IMR-90 (cell line): ENCODE data around the gene SCN8A. TPM values are rescaled to one million over a fixed set of nuclear protein-coding genes. Genes with fewer than 3 reads are reported as not detected.
A peak's percentile ranks its signal among the peaks of the same experiment; 100 is the strongest.

Source experiments
- ATAC-seq: fragments of 200-7000 bp; cut with Tn5 transposase; 2 replicates; pipeline ENCODE4 v1.9.1; 2020; ENCODE audit warnings: low read depth, mild to moderate bottlenecking, moderate library complexity
- BruUV-seq: library from RNA; stranded (reverse); fragments of 400-500 nt; replicated peaks from 2 replicates; lab custom pipeline; 2021; lab: Mats Ljungman, UMichigan
- CTCF ChIA-PET: fragments of 300-600 bp; formaldehyde crosslinking; extraction: SDS; loops from one replicate; lab custom pipeline; 2021; ENCODE audit warnings: antibody characterized with exemption; lab: Yijun Ruan, JAX
- POLR2A ChIA-PET: fragments of 300-600 bp; sonication (Branson Sonifier 250); formaldehyde crosslinking; loops from one replicate; lab custom pipeline; 2022; ENCODE audit warnings: antibody characterized with exemption; ENCODE audit not compliant: unreplicated experiment; lab: Charles Lee
- DNase-seq: peaks from one replicate; pipeline ENCODE4 v3.0.0; 2013
- H2AFZ ChIP-seq: replicated peaks from 2 replicates; pipeline ENCODE3; 2013; ENCODE audit warnings: low read length, mild to moderate bottlenecking; ENCODE audit not compliant: poor library complexity
- H2AK5ac ChIP-seq: 2 replicates; pipeline ENCODE4 v1.6.1; 2013; ENCODE audit warnings: low read depth, low read length, inconsistent platforms
- H2AK9ac ChIP-seq: replicated peaks from 2 replicates; pipeline ENCODE3; 2013; ENCODE audit warnings: mild to moderate bottlenecking, low read depth, low read length, moderate library complexity; ENCODE audit not compliant: poor library complexity
- H2BK120ac ChIP-seq: 2 replicates; pipeline ENCODE4 v1.6.1; 2013; ENCODE audit warnings: low read depth, low read length, inconsistent platforms
- H2BK15ac ChIP-seq: 3 replicates; pipeline ENCODE4 v1.6.1; 2013; ENCODE audit warnings: low read depth, low read length, inconsistent platforms
- H2BK20ac ChIP-seq: 2 replicates; pipeline ENCODE4 v1.6.1; 2013; ENCODE audit warnings: low read depth, mild to moderate bottlenecking, inconsistent platforms, low read length, moderate library complexity
- H2BK5ac ChIP-seq: 2 replicates; pipeline ENCODE4 v1.6.1; 2013; ENCODE audit warnings: mild to moderate bottlenecking, low read depth, low read length, inconsistent platforms; ENCODE audit not compliant: poor library complexity, severe bottlenecking
- H3K14ac ChIP-seq: replicated peaks from 2 replicates; pipeline ENCODE4 v1.6.1; 2013; ENCODE audit warnings: low read depth, low read length, inconsistent platforms
- H3K18ac ChIP-seq: 2 replicates; pipeline ENCODE4 v1.6.1; 2013; ENCODE audit warnings: low read depth, low read length, control low read depth
- H3K23ac ChIP-seq: 2 replicates; pipeline ENCODE4 v1.6.1; 2013; ENCODE audit warnings: low read depth, low read length, inconsistent platforms
- H3K27ac ChIP-seq: 2 replicates; pipeline ENCODE4 v1.5.1; 2013; ENCODE audit warnings: mild to moderate bottlenecking, control low read depth, low read length; ENCODE audit not compliant: insufficient read depth
- H3K27me3 ChIP-seq: 2 replicates; pipeline ENCODE4 v1.6.1; 2013; ENCODE audit warnings: low read length; ENCODE audit not compliant: control insufficient read depth, insufficient read depth
- H3K36me3 ChIP-seq: 2 replicates; pipeline ENCODE4 v1.6.1; 2013; ENCODE audit warnings: low read length, mixed read lengths; ENCODE audit not compliant: control insufficient read depth, insufficient read depth
- H3K4ac ChIP-seq: 2 replicates; pipeline ENCODE4 v1.6.1; 2013; ENCODE audit warnings: low read depth, low read length, inconsistent platforms
- H3K4me1 ChIP-seq: 2 replicates; pipeline ENCODE4 v1.6.1; 2013; ENCODE audit warnings: low read length, mixed read lengths; ENCODE audit not compliant: control insufficient read depth, insufficient read depth
- H3K4me2 ChIP-seq: 2 replicates; pipeline ENCODE4 v1.6.1; 2013; ENCODE audit warnings: low read depth, mild to moderate bottlenecking, control low read depth, low read length, moderate library complexity
- H3K4me3 ChIP-seq: 2 replicates; pipeline ENCODE4 v1.5.1; 2013; ENCODE audit warnings: low read depth, mild to moderate bottlenecking, control low read depth, low read length, moderate library complexity; ENCODE audit not compliant: insufficient read depth
- H3K56ac ChIP-seq: 2 replicates; pipeline ENCODE4 v1.6.1; 2013; ENCODE audit warnings: low read length, inconsistent platforms; ENCODE audit not compliant: insufficient read depth; ENCODE audit errors: extremely low read depth
- H3K79me1 ChIP-seq, 2 experiments: 2 replicates each; pipeline ENCODE4 v1.6.1; 2013; ENCODE audit warnings: low read length in 2 of 2, inconsistent platforms in 1 of 2, low read depth in 1 of 2
- H3K9ac ChIP-seq: 2 replicates; pipeline ENCODE4 v1.6.1; 2013; ENCODE audit warnings: low read depth, low read length, control low read depth
- H3K9me1 ChIP-seq: 2 replicates; pipeline ENCODE4 v1.6.1; 2013; ENCODE audit warnings: low read length, inconsistent platforms; ENCODE audit not compliant: insufficient read depth
- H3K9me3 ChIP-seq: 2 replicates; pipeline ENCODE4 v1.6.1; 2013; ENCODE audit warnings: low read length; ENCODE audit not compliant: control insufficient read depth, insufficient read depth
- H4K20me1 ChIP-seq: 2 replicates; pipeline ENCODE4 v1.6.1; 2013; ENCODE audit warnings: low read length, inconsistent platforms; ENCODE audit not compliant: insufficient read depth
- H4K5ac ChIP-seq: 2 replicates; pipeline ENCODE4 v1.6.1; 2013; ENCODE audit warnings: mild to moderate bottlenecking, low read depth, low read length, control low read depth
- H4K8ac ChIP-seq, 2 experiments: 2 replicates each; pipeline ENCODE4 v1.6.1; 2013; ENCODE audit warnings: low read depth in 2 of 2, low read length in 2 of 2, control low read depth in 1 of 2, inconsistent platforms in 1 of 2
- H4K91ac ChIP-seq: 2 replicates; pipeline ENCODE4 v1.6.1; 2013; ENCODE audit warnings: low read depth, low read length, inconsistent platforms; ENCODE audit not compliant: insufficient read depth
- BHLHE40 ChIP-seq: fragments of 150-350 bp; IDR thresholded peaks from 2 replicates; pipeline ENCODE4 v1.6.1; 2016; ENCODE audit warnings: mild to moderate bottlenecking, low read depth, low read length
- CEBPB ChIP-seq: IDR thresholded peaks from 2 replicates; pipeline ENCODE4 v1.6.1; 2012; ENCODE audit warnings: low read depth, low read length, improper control_type of control experiment
- CHD1 ChIP-seq: IDR thresholded peaks from 2 replicates; pipeline ENCODE4 v1.6.1; 2012; ENCODE audit warnings: low read depth, low read length, improper control_type of control experiment
- ELK1 ChIP-seq: fragments of 150-350 bp; IDR thresholded peaks from 2 replicates; pipeline ENCODE4 v1.6.1; 2016; ENCODE audit warnings: low read depth, mild to moderate bottlenecking, low read length, moderate library complexity, borderline replicate concordance
- FOS ChIP-seq: fragments of 150-350 bp; IDR thresholded peaks from 2 replicates; pipeline ENCODE4 v1.6.1; 2016; ENCODE audit warnings: low read depth, low read length
- MAFK ChIP-seq: IDR thresholded peaks from 2 replicates; pipeline ENCODE4 v1.6.1; 2012; ENCODE audit warnings: low read depth, low read length, improper control_type of control experiment
- MAZ ChIP-seq: IDR thresholded peaks from 2 replicates; pipeline ENCODE4 v1.6.1; 2012; ENCODE audit warnings: low read depth, mild to moderate bottlenecking, low read length, improper control_type of control experiment, moderate library complexity, borderline replicate concordance
- MXI1 ChIP-seq: IDR thresholded peaks from 2 replicates; pipeline ENCODE4 v1.6.1; 2012; ENCODE audit warnings: low read depth, mild to moderate bottlenecking, low read length, moderate library complexity, borderline replicate concordance
- NFE2L2 ChIP-seq: fragments of 150-350 bp; IDR thresholded peaks from 2 replicates; pipeline ENCODE4 v1.6.1; 2016; ENCODE audit warnings: low read depth, mild to moderate bottlenecking, low read length
- POLR2A ChIP-seq: IDR thresholded peaks from 2 replicates; pipeline ENCODE4 v1.6.1; 2012; ENCODE audit warnings: mild to moderate bottlenecking, low read depth, low read length
- RCOR1 ChIP-seq: IDR thresholded peaks from 2 replicates; pipeline ENCODE4 v1.6.1; 2012; ENCODE audit warnings: mild to moderate bottlenecking, low read length, improper control_type of control experiment; ENCODE audit not compliant: insufficient replicate concordance
- RFX5 ChIP-seq: IDR thresholded peaks from 2 replicates; pipeline ENCODE4 v1.8.0; 2012; ENCODE audit warnings: low read depth, mild to moderate bottlenecking, low read length, moderate library complexity
- USF2 ChIP-seq: fragments of 150-350 bp; IDR thresholded peaks from 2 replicates; pipeline ENCODE4 v1.6.1; 2017; ENCODE audit warnings: mild to moderate bottlenecking, antibody characterized with exemption, low read length, low read depth
- WGBS, 2 experiments: methylation state at CpG; one replicate each; pipeline versions ENCODE4 v1.1.5 to v1.1.7; 2013; ENCODE audit warnings: missing lambda C conversion rate in 2 of 2; ENCODE audit not compliant: insufficient read length in 1 of 2; ENCODE audit errors: extremely low coverage in 2 of 2; 5-methylcytosine and 5-hydroxymethylcytosine counted together
- dilution Hi-C: fragments of 300-500 bp; cut with HindIII; formaldehyde crosslinking; loops from one replicate; pipeline ENCODE4 v1.14.3; 2018; ENCODE audit warnings: low sequenced_read_pairs; ENCODE audit not compliant: unreplicated experiment
- in situ Hi-C: fragments of 300-500 bp; cut with MboI; formaldehyde crosslinking; loops from 3 replicates; pipeline ENCODE4 v1.14.3; 2019; ENCODE audit warnings: low sequenced_read_pairs, inconsistent platforms, mixed read lengths
- intact Hi-C: fragments of 100-400 bp; cut with micrococcal nuclease; formaldehyde crosslinking; loops from 2 replicates; pipeline ENCODE4 v1.10.0; 2022
- polyA plus RNA-seq, 3 experiments: library from polyadenylated mRNA; depleted of rRNA; stranded (reverse); fragments of >200 nt; gene quantifications; 2 replicates each; pipeline ENCODE4 v1.2.3, GENCODE V29; 2012; ENCODE audit warnings: low replicate concordance in 1 of 3
- total RNA-seq: library from RNA; depleted of rRNA; stranded (reverse); fragments of >200 nt; gene quantifications from 2 replicates; pipeline ENCODE4 v1.2.3, GENCODE V29; 2012

Gene SCN8A
- total and polyA plus RNA-seq, 2 of the 4 experiments (the other 2 are of a cell fraction), result 6.9 to 19.7 TPM

GRCh38 chr12:51666696-51667095 lies 75.7 kb downstream of the SCN8A start:
- Histone ChIP-seq H3K23ac (no peak overlapping the region), H4K5ac (no peak overlapping the region), H2BK120ac (no peak overlapping the region), H2BK20ac (no peak overlapping the region), H3K4me1 (no peaks in the 10 kb centered on the region; the same call in none of the 2 replicates), H3K27me3 (no peaks in the 10 kb centered on the region), H2BK15ac (no peak overlapping the region), H4K91ac (no peak overlapping the region), H3K9ac (no peak overlapping the region), H3K4me3 (no peak overlapping the region), H3K4me2 (no peak overlapping the region), H3K79me1 (peaks cover 9% of the 10 kb centered on the region in 2 experiments; a peak in 3 of 4 replicates), H4K20me1 (no peaks in the 10 kb centered on the region), H3K14ac (no peak overlapping the region), H3K9me1 (no peaks in the 10 kb centered on the region), H2AK5ac (no peak overlapping the region), H3K27ac (no peak overlapping the region), H4K8ac (no peak overlapping the region), H3K18ac (no peak overlapping the region), H3K4ac (no peak overlapping the region), H3K56ac (no peak overlapping the region), H2AFZ (no peak overlapping the region), H2AK9ac (no peak overlapping the region), H2BK5ac (no peak overlapping the region), H3K9me3 (no peaks in the 10 kb centered on the region), H3K36me3 (no peaks in the 10 kb centered on the region; the same call in 1 of the 2 replicates)
- CTCF ChIA-PET, result no interaction called here
- ATAC-seq (no peak), DNase-seq (peak; percentile 6)
- WGBS, 2 experiments, result no CpG with 5 or more reads among the region's 5 CpGs
- POLR2A ChIA-PET, result no interaction called here
- no TSS peak for BruUV-seq
- intact Hi-C loops, result loop anchor here (5.0 kb wide), 1 partner anchor 34 kb away; no protein-coding TSS in a partner anchor
- TF ChIP-seq MAFK (no peak), ELK1 (no peak), FOS (no peak), BHLHE40 (no peak), MXI1 (no peak), CEBPB (no peak), NFE2L2 (no peak), MAZ (no peak), RFX5 (no peak), USF2 (no peak), POLR2A (no peak), RCOR1 (no peak), CHD1 (no peak)
- dilution Hi-C loops, result no loop called here
- in situ Hi-C loops, result no loop called here
